HG03575 (cell line): ENCODE results near the gene CABP2.
"Not testable (repeated sequence)": the region's sequence is repeated elsewhere in the genome, so short reads cannot be mapped to it uniquely, and the experiment has no call there.

Source experiments
- ATAC-seq: cut with Tn5 transposase; IDR thresholded peaks from one replicate; pipeline ENCODE4 v1.9.1; 2021; ENCODE audit not compliant: unreplicated experiment, insufficient number of reproducible peaks, low FRiP score; ENCODE audit errors: extremely low read depth

The CABP2 gene

DNA sequence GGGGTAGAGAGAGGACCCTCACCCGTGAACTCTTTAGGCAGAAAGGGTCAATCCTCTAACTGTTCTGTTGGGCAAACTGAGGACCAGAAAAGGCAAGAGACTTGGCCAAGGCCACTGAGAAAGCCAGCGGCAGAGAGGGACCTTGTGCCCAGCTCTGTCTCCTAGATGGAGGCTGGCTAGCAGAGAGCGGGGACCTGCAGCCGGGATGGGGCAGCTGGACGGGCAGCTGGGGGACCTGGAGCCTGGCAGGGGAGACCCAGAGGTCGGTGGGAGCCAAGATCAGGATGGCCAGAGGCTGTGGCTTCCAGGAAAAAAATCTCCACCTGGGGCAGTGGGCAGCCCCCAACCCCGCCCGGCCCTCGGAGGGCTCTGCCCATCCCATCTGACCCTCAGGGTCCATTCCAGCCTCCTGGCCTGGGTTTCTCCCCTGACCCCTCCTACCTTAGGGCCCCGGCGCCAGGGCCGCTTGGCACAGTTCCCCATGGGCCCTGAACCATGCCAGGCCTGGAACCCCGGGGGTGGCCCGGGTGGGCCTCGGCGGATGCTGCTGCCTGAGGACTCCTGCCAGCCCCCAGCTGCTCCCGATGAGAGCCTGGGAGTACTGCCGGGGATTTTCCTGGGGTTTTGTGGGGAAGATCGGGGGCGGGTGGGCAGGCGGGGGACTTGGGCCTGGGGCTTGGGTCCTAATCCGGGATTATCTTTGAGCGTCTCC is at the start of gene CABP2:
CABP2 (minus strand) TSS at position 603 of the 712 bp plus-strand sequence; CDS start at position 483, 120 bp downstream.
- ATAC-seq = no peak

DNA sequence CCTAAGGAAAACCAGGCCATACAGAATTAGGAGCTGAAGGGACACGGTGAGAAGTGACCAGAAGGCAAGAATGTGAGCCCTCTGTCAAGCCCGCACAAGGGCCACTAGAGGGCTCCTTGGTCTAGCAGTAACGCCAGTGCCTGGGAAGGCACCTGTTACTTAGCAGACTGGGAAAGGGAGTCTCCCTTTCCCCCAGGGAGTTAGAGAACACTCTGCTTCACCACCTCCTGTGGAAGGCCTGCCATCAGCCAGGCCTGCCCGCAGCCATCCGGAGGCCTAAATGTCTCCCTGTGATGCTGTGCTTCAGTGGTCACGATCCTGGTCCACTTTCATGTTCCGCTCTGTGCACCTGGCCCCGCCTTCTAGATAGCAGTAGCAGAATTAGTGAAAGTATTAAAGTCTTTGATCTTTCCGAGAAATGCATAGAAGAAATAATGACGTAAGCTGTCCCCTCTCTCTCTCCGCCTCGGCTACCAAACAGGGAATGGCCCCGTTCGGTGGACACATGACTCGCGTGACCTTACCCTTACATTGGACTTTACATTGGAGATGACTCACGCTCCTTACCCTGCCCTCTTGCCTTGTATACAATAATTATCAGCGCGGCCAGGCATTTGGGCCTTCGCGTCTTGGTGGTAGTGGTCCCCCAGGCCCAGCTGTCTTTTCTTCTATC is 49.6 kb upstream of the CABP2 start:
- no peak for ATAC-seq

DNA sequence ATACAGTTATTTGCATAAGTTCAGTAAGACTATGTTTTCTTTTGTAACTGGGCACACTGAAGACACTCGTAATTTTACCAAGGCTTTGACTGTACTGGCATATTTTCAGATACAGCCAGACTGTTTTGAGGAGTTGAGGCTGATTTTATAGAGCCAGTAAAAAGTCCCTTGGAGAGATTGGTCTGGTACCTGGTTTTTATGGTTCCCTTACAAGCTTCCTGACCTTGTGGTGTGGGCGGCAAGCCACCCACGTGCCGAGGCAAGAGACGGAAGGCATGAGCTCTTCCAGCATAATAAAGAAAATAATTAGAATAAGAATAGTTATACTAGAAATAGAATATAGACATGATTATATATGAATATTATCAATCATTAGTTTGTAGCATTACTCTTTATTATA is 49.1 kb upstream of the CABP2 start:
- no peak for ATAC-seq

DNA sequence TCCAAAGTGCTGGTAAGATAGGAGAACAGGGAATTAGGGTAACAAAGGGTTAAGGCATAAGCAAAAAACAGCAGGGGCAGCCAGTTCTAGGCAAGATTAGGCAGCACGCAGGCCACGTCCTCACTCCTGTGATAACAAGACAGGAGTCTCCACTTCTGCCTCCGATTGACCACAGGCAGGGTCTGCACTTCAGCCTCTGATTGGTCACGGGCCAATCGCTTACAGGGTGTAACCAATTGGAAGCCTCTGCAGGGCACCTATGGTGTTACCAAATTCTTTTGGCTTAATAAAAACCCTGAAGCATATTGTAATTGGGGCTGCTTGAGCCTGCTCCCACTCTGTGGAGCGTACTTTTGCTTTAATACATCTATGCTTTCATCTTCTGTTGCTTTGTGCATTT is 48.2 kb upstream of the CABP2 start:
- ATAC-seq = no peak

DNA sequence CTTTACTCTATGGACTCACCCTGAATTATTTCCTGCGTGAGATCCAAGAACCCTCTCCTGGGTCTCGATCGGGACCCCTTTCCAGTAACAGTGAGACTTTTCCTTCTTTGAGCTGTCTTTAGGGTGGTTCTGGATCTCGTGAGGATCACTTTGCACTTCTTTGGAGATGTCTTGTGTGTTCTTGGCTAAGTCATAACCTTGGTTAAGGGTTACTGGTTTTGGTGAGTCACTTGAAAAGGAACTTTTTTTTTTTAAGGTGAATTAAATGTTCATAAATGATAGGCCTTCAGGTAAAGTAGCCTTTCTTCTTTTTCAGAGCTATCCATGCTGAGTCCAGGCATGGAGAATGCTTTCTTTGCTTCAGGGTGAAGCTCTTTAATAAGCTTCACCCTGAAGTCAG is 41.0 kb upstream of the CABP2 start:
- no peak for ATAC-seq

DNA sequence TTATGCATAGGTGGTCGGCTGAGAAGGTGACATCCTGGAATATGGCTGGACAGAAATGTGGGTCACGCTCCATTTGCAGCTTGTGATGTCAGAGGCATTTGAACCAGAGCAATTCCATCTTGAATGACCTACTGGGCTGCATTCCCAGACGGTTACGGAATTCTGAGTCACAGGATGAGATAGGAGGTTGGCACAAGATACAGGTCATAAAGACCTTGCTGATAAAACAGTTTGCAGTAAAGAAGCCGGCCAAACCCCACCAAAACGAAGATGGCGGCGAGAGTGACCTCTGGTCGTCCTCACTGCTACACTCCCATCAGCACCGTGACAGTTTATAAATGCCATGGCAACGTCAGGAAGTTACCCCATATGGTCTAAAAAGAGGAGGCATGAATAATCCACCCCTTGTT is 40.5 kb upstream of the CABP2 start:
- ATAC-seq = not testable (repeated sequence)

DNA sequence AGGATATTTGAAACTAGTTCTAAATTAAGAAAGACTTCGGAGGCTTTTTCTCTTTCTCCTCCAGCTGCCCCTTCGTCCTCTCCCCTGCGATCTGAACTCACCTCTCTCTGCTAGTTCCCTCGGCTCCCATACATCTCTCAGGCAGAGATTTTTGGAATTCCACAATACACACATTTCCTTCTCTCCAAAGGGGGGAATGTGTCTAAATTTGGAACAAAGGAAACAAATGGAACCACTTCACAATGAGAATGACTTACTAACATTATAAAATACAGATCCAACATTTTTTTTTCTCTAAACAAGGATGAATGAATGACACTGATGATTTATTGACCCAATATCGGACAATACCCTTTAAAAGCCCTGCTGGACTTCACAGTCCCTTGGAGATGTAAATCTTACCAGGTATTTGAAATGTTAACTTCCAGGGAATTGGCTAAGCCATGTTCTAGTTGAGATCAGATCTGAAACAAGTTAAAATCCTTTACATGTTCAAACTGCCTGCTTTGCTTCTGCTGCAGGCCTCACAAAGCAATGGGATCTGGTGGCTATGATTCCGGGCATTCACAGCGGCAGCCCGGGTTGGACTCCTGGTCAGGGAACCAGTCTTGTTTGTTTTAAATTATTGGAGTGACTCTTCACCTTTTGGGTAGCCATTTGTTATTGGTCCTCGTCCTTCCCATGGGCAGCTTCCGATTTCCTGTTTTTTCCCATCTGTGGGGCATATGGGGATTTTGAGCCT is 39.9 kb upstream of the CABP2 start:
- ATAC-seq = no peak

DNA sequence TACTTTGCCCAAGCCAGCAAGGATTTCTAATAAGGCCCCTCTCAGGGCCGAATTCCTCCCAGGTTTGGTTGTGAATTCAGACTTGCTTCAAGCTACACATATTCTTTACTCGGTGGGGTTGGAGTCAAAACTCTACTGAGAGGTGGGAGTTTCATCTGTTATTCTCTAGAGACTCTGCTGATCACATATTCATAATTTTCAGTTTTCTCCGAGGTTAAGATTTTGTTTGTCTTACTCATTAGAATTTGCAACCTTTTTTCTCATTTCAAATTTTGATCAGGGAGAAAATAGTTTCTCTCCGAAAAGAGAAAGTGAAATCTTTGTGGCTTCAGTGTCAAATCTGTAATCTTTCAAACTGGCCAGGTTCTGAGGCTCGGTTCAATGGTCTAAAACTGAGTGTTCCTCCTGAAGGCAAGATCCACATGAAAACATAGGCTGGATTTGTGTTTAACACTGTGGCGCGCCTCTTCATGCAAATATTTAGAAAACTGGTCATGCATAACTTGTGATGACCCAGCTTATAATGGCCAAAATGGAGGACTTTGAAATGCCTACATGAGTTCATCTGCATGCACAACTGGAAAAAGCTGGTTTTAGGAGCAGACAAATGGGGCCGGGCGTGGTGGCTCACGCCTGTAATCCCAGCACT is 38.8 kb upstream of the CABP2 start:
- no peak for ATAC-seq

DNA sequence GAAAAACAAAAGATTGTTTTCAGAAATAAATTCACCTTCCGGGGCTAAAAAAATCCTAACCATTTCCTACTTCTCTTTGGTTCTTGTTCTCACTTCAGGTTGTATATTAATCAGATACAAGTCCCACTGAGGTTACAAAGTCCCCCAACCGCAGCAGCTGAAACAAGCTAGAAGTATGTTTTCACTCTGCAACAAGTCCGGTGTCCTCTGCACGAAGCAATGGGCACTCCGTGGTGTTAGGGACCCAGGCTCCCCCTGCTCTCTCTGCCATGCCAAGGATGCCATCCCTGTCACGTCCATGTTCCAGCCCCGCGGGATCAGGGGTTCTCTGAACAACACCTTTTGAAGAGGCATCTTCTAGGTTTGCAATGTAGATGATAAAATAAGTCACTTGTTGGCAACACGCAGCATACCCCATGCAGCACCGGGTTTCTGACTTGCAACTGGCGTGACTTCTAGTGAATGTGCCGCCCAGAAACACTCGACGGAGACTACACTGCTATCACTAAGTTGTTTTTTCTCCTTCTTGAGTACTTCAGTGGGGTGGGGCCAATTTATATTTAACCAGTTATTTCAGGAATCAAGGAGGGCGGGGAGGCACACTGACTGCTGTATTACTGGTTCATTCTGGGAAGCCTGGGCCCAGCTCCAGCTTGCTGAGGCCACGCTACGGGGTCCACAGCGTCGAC is 35.0 kb upstream of the CABP2 start:
- no peak for ATAC-seq

DNA sequence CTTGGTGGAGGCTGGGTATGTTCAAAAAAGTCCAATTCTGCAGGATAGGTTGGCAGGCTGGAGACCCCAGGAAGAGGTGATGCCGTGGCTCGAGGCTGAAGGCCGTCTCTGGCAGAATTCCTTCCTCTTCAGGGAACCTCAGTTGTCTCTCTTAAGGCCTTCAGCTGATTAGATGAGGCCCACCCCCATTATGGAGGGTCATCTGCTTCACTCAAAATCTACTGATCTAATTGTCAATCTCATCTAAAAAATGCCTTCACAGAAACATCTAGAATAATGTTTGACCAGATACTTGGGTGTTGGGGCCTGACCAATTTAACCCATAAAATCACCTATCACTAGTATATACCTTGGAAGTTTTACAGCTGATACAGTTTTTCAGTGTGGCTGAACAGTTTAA is 33.0 kb upstream of the CABP2 start:
- ATAC-seq = no peak

DNA sequence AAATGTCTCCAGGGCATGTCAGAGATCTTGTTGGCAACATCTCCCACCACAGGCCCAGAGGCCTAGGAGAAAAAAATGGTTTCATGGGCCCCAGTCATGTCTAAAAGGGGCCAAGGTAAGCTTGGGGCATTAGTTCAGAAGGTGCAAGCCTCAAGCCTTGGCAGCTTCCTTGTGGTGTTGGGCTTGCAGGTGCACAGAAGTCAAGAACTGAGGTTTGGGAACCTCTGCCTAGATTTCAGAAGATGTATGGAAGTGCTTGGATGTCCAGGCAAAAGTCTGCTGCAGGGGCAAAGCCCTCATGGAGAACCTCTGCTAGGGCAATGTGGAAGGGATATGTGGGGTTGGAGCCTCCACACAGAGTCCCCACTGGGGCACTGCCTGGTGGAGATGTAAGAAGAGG is 28.5 kb upstream of the CABP2 start:
- not testable (repeated sequence) for ATAC-seq

DNA sequence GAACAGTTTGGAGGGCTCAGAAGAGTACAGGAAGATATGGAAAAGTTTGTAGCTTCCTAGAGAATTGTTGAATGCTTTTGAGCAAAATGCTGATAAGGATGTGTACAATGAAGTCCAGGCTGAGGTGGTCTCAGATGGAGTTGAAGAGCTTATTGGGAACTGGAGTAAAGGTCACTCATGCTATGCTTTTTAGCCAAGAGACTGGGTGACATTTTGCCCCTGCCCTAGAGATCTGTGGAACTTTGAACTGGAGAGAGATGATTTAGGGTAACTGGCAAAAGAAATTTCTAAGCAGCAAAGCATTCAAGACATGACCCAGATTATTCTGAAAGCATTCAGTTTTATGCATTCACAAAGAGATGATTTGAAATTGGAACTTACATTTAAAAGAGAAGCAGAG is 27.9 kb upstream of the CABP2 start:
- no peak for ATAC-seq

DNA sequence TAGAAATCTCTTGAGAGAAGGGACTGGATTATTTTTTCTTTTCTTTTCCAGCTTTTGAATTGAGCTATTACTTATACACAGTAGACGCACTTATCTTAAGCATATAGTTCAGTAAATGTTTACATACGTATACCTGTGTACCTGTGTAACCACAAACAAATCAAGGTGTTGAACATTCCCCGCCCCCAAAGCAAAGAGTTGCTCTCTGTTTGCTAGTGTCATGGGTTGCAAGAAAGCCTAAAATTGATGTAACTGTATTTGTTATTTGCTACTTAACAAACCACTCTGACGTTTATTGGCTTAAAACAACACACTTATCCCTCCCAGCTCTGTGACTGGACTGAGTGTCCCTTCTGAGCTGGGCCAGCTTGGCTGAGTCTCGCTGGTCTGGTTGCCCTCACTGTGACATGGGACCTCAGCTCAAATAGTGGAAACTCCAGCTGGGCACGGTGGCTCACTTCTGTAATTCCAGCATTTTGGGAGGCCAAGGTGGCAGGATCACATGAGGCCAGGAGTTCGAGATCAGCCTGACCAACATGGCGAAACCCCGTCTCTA is 25.4 kb upstream of the CABP2 start:
- no peak for ATAC-seq

DNA sequence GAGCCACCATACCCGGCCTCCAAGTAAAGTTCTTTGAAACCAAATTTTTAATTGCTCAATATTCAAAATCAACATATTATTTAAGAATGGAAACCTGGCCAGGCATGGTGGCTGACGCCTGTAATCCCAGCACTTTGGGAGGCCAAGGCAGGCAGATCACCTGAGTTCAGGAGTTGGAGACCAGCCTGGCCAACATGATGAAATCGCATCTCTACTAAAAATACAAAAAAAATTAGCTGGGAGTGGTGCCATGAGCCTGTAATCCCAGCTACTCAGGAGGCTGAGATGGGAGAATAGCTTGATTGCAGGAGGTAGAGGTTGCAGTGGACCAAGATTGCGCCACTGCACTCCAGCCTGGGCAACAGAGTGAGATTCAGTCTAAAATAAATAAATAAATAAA is 24.9 kb upstream of the CABP2 start:
- not testable (repeated sequence) for ATAC-seq

DNA sequence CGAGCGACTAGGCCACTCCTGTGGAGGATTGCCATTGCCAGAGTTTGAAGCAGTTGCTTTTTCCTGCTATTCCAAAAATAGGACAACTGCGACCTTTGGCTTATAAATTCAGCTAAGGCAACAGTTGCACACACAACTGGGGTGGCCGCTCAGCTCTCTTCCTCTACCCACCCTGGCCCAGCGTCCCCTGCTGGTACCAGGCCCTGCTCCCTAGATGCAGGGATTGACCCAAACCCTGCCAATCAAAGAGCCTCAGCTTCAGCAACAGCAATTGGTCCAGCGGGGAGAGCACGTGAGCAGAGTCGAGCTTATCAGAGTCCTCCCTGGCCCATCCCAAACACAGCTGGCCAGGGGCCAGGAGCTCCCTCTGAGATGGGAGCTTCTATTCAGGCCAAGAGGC is 22.0 kb upstream of the CABP2 start:
- no peak for ATAC-seq

DNA sequence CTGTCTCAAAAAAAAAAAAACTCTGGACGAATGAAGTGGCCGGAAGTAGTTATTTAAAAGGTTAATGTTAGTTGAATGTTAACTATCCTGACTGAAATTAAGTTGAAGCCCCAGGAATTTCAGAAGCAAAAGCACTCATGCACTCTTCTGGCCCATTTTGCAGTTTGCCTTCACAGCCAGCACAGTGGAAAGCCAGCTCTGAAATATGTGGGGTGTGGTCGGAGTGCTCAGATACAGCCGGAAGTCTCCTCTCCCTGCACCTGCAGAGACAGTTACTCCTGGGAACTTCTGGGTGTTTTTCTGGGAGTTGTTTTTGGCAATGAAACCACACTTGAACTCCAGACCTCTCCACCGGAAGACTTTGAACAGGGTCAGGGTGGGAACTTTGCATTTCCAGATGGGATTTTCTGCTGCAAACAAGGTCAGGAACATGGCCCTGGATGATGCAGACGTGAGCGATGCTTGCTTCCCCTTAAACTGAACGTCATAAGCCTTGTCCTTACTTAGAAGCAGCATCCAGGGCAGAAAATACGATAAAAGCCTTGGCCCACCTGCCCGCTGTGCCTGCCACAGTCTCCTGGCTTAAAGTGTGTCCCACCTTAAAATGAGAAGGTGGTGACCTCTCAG is 21.5 kb upstream of the CABP2 start:
- no peak for ATAC-seq

DNA sequence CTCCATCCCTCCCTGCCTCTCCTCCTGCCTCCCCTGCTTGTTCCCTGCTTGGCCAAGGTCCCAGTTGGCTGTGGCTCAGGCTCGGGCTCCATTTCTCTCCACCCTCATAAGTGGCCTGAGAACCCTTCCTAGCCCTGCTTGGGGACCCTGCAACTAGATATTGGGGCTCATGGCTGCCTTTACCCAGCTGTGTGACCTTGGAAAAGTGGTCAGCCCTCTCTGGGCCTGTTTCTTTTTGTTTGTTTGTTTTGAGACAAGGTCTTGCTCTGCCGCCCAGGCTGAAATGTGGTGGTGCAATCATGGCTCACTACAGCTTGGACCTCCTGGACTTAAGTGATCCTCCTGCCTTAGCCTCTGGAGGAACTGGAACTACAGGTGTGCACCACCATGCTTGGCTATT is 20.3 kb upstream of the CABP2 start:
- ATAC-seq = no peak

DNA sequence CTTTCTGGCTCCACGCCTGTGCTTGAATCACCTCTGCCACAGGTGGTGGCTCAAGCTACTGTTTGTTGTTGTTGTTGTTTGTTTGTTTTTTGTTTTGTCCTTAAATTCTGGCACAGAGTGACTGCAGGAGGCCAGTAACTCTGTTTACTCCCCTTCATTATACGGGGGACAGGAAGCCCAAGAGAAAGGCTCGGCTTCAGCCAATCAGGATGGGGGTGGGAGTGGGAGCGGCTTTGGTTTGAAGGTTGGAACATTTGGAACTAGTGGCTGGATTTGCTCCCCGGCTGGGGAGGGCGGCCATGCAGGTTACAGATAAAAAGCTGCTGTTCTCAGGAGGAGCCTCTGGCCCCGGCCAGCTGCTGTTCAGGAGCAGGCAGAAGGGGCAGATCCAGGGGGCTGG is 19.7 kb upstream of the CABP2 start:
- ATAC-seq = no peak
